Neural cell (in vitro differentiated cells): ENCODE data around the gene ZDHHC5. TPM values are rescaled to one million over a fixed set of nuclear protein-coding genes. Genes with fewer than 3 reads are reported as not detected.
"Not testable (repeated sequence)": the region's sequence is repeated elsewhere in the genome, so short reads cannot be mapped to it uniquely, and the experiment has no call there.

Experiments used
- H2AFZ ChIP-seq: fragments of 200-600, 300-800 bp; sonication (generic), shearing (Covaris generic); 2 replicates; pipeline ENCODE4 v1.6.0; 2014; ENCODE audit warnings: low read depth, mild to moderate bottlenecking, antibody characterized with exemption, low read length, moderate library complexity
- H3F3A ChIP-seq: fragments of 200-600 bp; shearing (Covaris generic); 2 replicates; pipeline ENCODE4 v1.6.1; 2016; ENCODE audit warnings: mild to moderate bottlenecking, moderate library complexity, mixed read lengths, antibody characterized with exemption, low read length; ENCODE audit not compliant: insufficient read depth, poor library complexity, severe bottlenecking
- H3K27ac ChIP-seq: fragments of 200-600, 300-800 bp; sonication (generic), shearing (Covaris generic); 2 replicates; pipeline ENCODE4 v1.5.1; 2014; ENCODE audit warnings: mild to moderate bottlenecking, low read length, moderate library complexity
- H3K27me3 ChIP-seq: fragments of 300-800, 200-600 bp; sonication (generic), shearing (Covaris generic); 2 replicates; pipeline ENCODE4 v1.6.0; 2014; ENCODE audit warnings: mild to moderate bottlenecking, low read depth, low read length, moderate library complexity; ENCODE audit not compliant: insufficient read depth
- H3K36me3 ChIP-seq: fragments of 300-800, 200-600 bp; sonication (generic), shearing (Covaris generic); 2 replicates; pipeline ENCODE4 v1.5.1; 2014; ENCODE audit warnings: mild to moderate bottlenecking, antibody characterized with exemption, low read length, moderate library complexity; ENCODE audit not compliant: insufficient read depth
- H3K4me2 ChIP-seq: fragments of 300-800, 200-600 bp; sonication (generic), shearing (Covaris generic); 2 replicates; pipeline ENCODE4 v1.6.0; 2014; ENCODE audit warnings: mild to moderate bottlenecking, low read length
- H3K4me3 ChIP-seq: fragments of 300-800, 200-600 bp; sonication (generic), shearing (Covaris generic); 2 replicates; pipeline ENCODE4 v1.5.1; 2014; ENCODE audit warnings: mild to moderate bottlenecking, low read length, moderate library complexity
- H3K79me2 ChIP-seq: fragments of 200-600 bp; shearing (Covaris generic); replicated peaks from 2 replicates; pipeline ENCODE4 v1.6.0; 2014; ENCODE audit warnings: mild to moderate bottlenecking, low read length, moderate library complexity; ENCODE audit not compliant: insufficient read depth
- H3K9ac ChIP-seq: fragments of 300-800, 200-600 bp; sonication (generic), shearing (Covaris generic); 2 replicates; pipeline ENCODE4 v1.6.1; 2016; ENCODE audit warnings: mild to moderate bottlenecking, low read length, mixed read lengths
- H3K9me2 ChIP-seq: fragments of 200-600 bp; shearing (Covaris generic); 2 replicates; pipeline ENCODE4 v1.6.1; 2016; ENCODE audit warnings: mild to moderate bottlenecking, low read length, mixed read lengths; ENCODE audit not compliant: insufficient read depth
- H3K9me3 ChIP-seq: fragments of 200-600, 300-800 bp; sonication (generic), shearing (Covaris generic); 2 replicates; pipeline ENCODE4 v1.6.1; 2016; ENCODE audit warnings: mild to moderate bottlenecking, mixed run types, low read length, moderate library complexity, mixed read lengths
- H4K20me1 ChIP-seq: fragments of 200-600 bp; shearing (Covaris generic); 2 replicates; pipeline ENCODE4 v1.6.1; 2016; ENCODE audit warnings: mild to moderate bottlenecking, mixed run types; ENCODE audit not compliant: insufficient read depth
- EZH2 ChIP-seq: fragments of 200-600, 300-800 bp; shearing (Covaris generic), sonication (generic); IDR thresholded peaks from 2 replicates; pipeline ENCODE4 v1.6.1; 2014; ENCODE audit warnings: antibody characterized with exemption, low read length, borderline replicate concordance, mild to moderate bottlenecking; ENCODE audit not compliant: insufficient read depth, poor library complexity, severe bottlenecking
- MXI1 ChIP-seq: fragments of 450-650 bp; conservative IDR thresholded peaks from 2 replicates; pipeline ENCODE4 v1.6.1; 2014; ENCODE audit warnings: antibody characterized with exemption, mild to moderate bottlenecking; ENCODE audit not compliant: poor library complexity, severe bottlenecking
- RAD21 ChIP-seq: fragments of 450-650 bp; conservative IDR thresholded peaks from 2 replicates; pipeline ENCODE4 v1.6.1; 2014; ENCODE audit warnings: antibody characterized with exemption, mild to moderate bottlenecking, moderate library complexity
- SMC3 ChIP-seq: fragments of 450-650 bp; conservative IDR thresholded peaks from 2 replicates; pipeline ENCODE4 v1.6.1; 2014; ENCODE audit warnings: antibody characterized with exemption, mild to moderate bottlenecking, moderate library complexity; ENCODE audit not compliant: poor library complexity
- polyA plus RNA-seq: library from polyadenylated mRNA; depleted of rRNA; stranded (reverse); fragments of >200 nt; gene quantifications from 2 replicates; pipeline ENCODE4 v1.2.3, GENCODE V29; 2014
- TF ChIP-seq, protein P1 (sequence below): IDR thresholded peaks from 2 replicates; pipeline ENCODE4 v1.6.1; 2012; ENCODE audit warnings: borderline replicate concordance

Gene ZDHHC5
- polyA plus RNA-seq, 1 donor from 2014 or later, result 15.8 TPM

DNA sequence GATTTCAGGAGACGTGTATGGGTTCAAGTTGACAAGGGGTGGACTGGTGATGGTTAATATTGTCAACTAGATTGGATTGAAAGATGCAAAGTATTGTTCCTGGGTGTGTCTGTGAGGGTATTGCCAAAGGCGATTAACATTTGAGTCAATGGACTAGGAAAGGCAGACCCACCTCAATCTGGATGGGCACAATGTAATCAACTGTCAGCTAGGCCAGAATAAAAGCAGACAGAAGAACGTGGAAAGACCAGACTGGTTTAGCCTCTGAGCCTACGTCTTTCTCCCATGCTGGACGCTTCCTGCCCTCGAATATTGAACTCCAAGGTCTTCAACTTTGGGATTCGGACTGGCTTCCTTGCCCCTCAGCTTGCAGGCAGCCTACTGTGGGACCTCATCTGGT is 16.5 kb upstream of the ZDHHC5 start:
- no peaks in the 10 kb centered on the region for H3F3A ChIP-seq
- no peak overlapping the region for H3K9ac ChIP-seq
- H3K36me3 ChIP-seq, result no peaks in the 10 kb centered on the region
- TF ChIP-seq RAD21 (no peak), MXI1 (no peak), SMC3 (no peak), EZH2 (no peak)
- TF ChIP-seq, protein P1, sequence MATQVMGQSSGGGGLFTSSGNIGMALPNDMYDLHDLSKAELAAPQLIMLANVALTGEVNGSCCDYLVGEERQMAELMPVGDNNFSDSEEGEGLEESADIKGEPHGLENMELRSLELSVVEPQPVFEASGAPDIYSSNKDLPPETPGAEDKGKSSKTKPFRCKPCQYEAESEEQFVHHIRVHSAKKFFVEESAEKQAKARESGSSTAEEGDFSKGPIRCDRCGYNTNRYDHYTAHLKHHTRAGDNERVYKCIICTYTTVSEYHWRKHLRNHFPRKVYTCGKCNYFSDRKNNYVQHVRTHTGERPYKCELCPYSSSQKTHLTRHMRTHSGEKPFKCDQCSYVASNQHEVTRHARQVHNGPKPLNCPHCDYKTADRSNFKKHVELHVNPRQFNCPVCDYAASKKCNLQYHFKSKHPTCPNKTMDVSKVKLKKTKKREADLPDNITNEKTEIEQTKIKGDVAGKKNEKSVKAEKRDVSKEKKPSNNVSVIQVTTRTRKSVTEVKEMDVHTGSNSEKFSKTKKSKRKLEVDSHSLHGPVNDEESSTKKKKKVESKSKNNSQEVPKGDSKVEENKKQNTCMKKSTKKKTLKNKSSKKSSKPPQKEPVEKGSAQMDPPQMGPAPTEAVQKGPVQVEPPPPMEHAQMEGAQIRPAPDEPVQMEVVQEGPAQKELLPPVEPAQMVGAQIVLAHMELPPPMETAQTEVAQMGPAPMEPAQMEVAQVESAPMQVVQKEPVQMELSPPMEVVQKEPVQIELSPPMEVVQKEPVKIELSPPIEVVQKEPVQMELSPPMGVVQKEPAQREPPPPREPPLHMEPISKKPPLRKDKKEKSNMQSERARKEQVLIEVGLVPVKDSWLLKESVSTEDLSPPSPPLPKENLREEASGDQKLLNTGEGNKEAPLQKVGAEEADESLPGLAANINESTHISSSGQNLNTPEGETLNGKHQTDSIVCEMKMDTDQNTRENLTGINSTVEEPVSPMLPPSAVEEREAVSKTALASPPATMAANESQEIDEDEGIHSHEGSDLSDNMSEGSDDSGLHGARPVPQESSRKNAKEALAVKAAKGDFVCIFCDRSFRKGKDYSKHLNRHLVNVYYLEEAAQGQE, result no peak
- no peak overlapping the region for H2AFZ ChIP-seq
- no peaks in the 10 kb centered on the region for H4K20me1 ChIP-seq
- H3K4me3 ChIP-seq, result no peak overlapping the region
- H3K9me2 ChIP-seq, result no peaks in the 10 kb centered on the region
- no peaks in the 10 kb centered on the region for H3K27me3 ChIP-seq
- no peaks in the 10 kb centered on the region for H3K9me3 ChIP-seq
- H3K27ac ChIP-seq, result no peak overlapping the region
- H3K79me2 ChIP-seq, result peaks cover 9% of the 10 kb centered on the region
- H3K4me2 ChIP-seq, result no peak overlapping the region

DNA sequence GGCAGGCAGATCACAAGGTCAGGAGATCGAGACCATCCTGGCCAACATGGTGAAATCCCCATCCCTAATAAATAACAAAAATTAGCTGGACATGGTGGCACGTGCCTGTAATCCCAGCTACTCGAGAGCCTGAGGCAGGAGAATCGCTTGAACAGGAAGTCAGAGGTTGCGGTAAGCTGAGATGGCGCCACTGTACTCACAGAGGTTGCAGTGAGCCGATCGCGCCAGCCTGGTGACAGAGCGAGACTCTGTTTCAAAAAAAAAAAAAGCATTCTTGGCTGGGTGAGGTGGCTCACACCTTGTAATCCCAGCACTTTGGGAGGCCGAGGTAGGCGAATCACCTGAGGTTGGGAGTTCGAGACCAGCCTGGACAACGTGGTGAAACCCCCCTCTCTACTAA is 15.7 kb upstream of the ZDHHC5 start:
- H3K36me3 ChIP-seq, H4K20me1 ChIP-seq, H3K9me3 ChIP-seq, H3F3A ChIP-seq, H3K79me2 ChIP-seq, H3K9me2 ChIP-seq, H3K4me2 ChIP-seq, H3K27me3 ChIP-seq, H3K9ac ChIP-seq, H3K4me3 ChIP-seq, H2AFZ ChIP-seq, H3K27ac ChIP-seq: not testable (repeated sequence)

DNA sequence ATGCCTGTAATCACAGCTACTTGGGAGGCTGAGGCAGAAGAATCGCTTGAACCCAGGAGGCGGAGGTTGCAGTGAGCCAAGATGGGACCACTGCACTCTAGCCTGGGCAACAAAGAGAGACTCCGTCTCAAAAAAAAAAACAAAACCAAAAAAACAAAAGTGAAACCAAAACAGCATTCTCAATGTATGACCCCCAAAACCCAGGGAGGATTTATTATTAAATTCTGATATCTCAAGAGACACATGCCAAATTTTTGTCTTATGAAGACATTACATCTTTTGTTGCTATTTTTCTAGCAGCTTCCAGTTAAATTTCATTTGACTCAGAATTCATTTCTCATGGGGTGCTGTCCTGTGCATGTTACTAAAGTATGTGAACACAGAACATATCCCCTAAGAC is 15.3 kb upstream of the ZDHHC5 start:
- Histone ChIP-seq H3K9me2 (no peaks in the 10 kb centered on the region), H3F3A (no peaks in the 10 kb centered on the region), H3K27ac (no peak overlapping the region), H3K36me3 (no peaks in the 10 kb centered on the region), H3K9me3 (no peaks in the 10 kb centered on the region), H3K9ac (no peak overlapping the region), H3K4me3 (no peak overlapping the region), H3K4me2 (no peak overlapping the region), H2AFZ (no peak overlapping the region), H3K27me3 (no peaks in the 10 kb centered on the region), H3K79me2 (peaks cover 10% of the 10 kb centered on the region), H4K20me1 (no peaks in the 10 kb centered on the region)
- TF ChIP-seq, protein P1, result no peak
- no peak for TF ChIP-seq RAD21
